Mucosa of descending colon (tissue), 3 donors: ENCODE data around the gene FIGNL1. TPM values are rescaled to one million over a fixed set of nuclear protein-coding genes. Genes with fewer than 3 reads are reported as not detected.

Experiments used
- ATAC-seq: fragments of 200-7000 bp; cut with Tn5 transposase; one replicate; pipeline ENCODE4 v1.9.1; 2020; ENCODE audit warnings: mild to moderate bottlenecking, moderate library complexity
- DNase-seq, 3 donors: peaks; one replicate each; pipeline ENCODE4 v3.0.0-alpha.2; 2020
- H3K36me3 ChIP-seq: fragments of 200-600 bp; one replicate; pipeline ENCODE4 v1.8.0; 2021; ENCODE audit warnings: low read depth, mild to moderate bottlenecking
- H3K4me1 ChIP-seq: fragments of 200-600 bp; one replicate; pipeline ENCODE4 v1.8.0; 2021; ENCODE audit warnings: low read depth, mild to moderate bottlenecking
- H3K4me3 ChIP-seq: fragments of 200-600 bp; one replicate; pipeline ENCODE4 v1.8.0; 2021; ENCODE audit warnings: mild to moderate bottlenecking
- H3K9me3 ChIP-seq: fragments of 200-600 bp; one replicate; pipeline ENCODE4 v1.8.0; 2021; ENCODE audit warnings: mild to moderate bottlenecking
- intact Hi-C, 2 donors: fragments of 100-400 bp; cut with DNase I in 1 of 2; cut with micrococcal nuclease in 1 of 2; formaldehyde crosslinking; loops; one replicate each; pipeline versions ENCODE4 v1.11.0 to v1.11.1; 2022; cut with DNase I, micrococcal nuclease
- total RNA-seq, 3 donors: library from RNA; stranded (reverse); fragmentation: NEBNext Ultra II Directional in 2 of 3; extraction: Animal tissue kit (Norgen Biotek cat#: 25700) in 2 of 3; gene quantifications; one replicate each; pipeline versions ENCODE4 v1.2.1 to v1.2.4, GENCODE V29; 2021 to 2023
- TF ChIP-seq, protein P1 (sequence below): fragments of 200-600 bp; IDR thresholded peaks from one replicate; pipeline ENCODE4 v1.8.0; 2022; ENCODE audit warnings: antibody characterized with exemption, mild to moderate bottlenecking
- donor health status: DM: no; HTN: no; CAD: no; lungs with moderate emphysema.
- donor health status: DM: no; HTN: no; CAD: no.
- donor health status: DM: no; HTN: yes; CAD: no.

Gene FIGNL1
- total RNA-seq, 3 donors from 2014 or later, result 5.4 to 8.5 (median 6.2) TPM

DNA sequence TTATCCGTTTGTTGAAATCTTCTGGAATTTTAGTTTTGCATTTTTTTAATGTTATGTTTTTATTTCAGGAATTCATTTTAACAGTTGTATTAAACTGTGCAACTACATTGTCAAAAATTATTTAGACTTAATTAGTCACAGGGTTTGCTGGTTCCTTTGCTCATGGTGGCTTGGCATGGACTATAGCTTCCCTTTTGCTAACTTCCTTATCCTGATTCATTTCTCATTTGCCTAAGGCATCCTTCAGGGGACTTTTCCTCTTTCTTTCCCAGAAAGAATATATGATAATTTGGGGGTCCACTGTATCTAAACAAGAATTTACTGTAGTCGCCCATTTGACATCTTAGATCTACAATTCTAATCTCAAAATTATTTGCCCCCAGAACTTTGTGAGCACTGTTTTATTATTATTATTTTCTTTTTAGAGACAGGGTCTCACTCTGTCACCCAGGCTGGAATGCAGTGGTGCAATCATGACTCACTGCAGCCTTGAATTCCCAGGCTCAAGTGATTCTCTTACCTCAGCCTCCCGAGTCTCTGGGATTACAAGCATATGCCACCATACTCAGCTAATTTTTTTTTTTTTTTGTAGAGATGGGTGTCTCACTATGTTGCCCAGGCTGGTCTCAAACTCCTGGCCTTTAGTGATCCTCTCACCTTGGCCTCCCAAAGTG, 13.9 kb downstream of the FIGNL1 start:
- ATAC-seq (no peak), DNase-seq (no peak)
- TF ChIP-seq, protein P1, sequence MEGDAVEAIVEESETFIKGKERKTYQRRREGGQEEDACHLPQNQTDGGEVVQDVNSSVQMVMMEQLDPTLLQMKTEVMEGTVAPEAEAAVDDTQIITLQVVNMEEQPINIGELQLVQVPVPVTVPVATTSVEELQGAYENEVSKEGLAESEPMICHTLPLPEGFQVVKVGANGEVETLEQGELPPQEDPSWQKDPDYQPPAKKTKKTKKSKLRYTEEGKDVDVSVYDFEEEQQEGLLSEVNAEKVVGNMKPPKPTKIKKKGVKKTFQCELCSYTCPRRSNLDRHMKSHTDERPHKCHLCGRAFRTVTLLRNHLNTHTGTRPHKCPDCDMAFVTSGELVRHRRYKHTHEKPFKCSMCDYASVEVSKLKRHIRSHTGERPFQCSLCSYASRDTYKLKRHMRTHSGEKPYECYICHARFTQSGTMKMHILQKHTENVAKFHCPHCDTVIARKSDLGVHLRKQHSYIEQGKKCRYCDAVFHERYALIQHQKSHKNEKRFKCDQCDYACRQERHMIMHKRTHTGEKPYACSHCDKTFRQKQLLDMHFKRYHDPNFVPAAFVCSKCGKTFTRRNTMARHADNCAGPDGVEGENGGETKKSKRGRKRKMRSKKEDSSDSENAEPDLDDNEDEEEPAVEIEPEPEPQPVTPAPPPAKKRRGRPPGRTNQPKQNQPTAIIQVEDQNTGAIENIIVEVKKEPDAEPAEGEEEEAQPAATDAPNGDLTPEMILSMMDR, result no peak
- Histone ChIP-seq H3K4me1 (no peaks in the 10 kb centered on the region), H3K9me3 (no peaks in the 10 kb centered on the region), H3K36me3 (no peaks in the 10 kb centered on the region), H3K4me3 (no peak overlapping the region)
- intact Hi-C loops, result no loop called here

DNA sequence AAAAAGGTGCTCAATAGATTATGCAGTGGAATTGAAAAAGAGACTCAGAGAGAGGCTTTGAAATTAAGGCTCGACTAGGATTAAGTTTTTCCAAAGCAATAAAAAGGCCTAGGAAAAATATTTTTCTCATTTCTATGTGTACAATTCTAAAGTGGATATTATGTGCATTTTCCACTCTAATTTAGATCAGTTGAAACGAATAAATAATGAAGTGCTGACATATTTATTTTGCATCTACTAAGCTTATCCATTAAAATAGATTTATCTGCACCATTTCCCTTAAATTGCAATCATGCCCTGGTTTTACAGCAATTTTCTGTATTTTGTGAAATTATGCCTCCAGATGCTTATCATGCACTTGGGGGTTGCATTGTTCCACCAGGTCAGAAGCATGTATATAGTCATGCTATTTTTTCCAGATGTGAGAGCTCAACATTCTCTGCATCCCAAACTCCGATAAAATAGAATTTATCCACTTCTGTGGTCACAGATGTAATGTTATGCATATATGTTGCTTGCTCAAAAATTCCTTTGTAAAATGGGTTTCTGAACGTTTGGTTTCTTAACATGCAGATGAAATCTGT, 18.3 kb downstream of the FIGNL1 start:
- no peaks in the 10 kb centered on the region for H3K9me3 ChIP-seq
- H3K4me3 ChIP-seq, result no peak overlapping the region
- no peaks in the 10 kb centered on the region for H3K4me1 ChIP-seq
- intact Hi-C loops, result no loop called here
- DNase-seq (no peak), ATAC-seq (no peak)
- no peaks in the 10 kb centered on the region for H3K36me3 ChIP-seq
- TF ChIP-seq, protein P1, result no peak

DNA sequence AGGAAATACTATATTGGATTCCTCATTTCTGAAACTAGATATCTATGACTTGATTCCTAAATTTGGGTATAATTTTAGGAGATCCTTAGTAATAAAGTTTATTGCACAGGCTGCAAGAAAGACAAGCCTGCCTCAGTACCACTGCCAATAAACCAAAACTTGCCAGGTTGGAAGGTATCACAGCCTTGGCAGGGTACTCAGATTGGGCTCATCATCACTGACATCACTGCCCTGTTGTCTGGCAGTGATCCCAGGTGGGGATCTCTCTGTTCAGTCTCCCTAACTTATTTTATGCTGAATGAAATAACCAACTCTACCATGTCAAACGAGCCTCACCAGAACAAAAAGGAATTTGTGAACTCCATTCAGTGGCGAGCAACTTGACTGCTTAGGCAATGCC, 18.8 kb downstream of the FIGNL1 start:
- TF ChIP-seq, protein P1, result no peak
- ATAC-seq (no peak), DNase-seq (no peak)
- H3K4me3 ChIP-seq, result no peak overlapping the region
- no peaks in the 10 kb centered on the region for H3K36me3 ChIP-seq
- intact Hi-C loops, result no loop called here
- H3K9me3 ChIP-seq, result no peaks in the 10 kb centered on the region
- H3K4me1 ChIP-seq, result no peaks in the 10 kb centered on the region

DNA sequence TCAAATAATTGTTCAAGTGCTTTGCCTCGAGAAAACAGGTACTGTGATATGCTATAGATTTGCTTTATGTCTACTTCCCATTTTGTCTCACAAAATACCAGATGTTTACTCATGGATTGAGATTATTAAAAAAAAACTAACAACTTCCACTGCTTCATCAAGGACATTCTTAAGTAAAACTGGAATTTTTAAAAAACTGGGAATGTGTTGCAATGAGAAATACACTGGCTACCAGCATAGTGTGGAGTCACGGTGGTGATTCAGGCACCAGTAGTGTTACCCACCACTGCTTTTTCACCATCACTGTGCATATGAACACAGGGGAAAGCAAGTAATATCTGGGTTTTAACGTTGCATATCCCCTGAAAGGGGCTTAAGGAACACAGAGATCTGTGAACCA, 21.2 kb downstream of the FIGNL1 start:
- ATAC-seq (no peak), DNase-seq (no peak)
- Histone ChIP-seq H3K36me3 (no peaks in the 10 kb centered on the region), H3K4me1 (no peaks in the 10 kb centered on the region), H3K4me3 (no peak overlapping the region), H3K9me3 (no peaks in the 10 kb centered on the region)
- intact Hi-C loops, result no loop called here
- TF ChIP-seq, protein P1, result no peak

DNA sequence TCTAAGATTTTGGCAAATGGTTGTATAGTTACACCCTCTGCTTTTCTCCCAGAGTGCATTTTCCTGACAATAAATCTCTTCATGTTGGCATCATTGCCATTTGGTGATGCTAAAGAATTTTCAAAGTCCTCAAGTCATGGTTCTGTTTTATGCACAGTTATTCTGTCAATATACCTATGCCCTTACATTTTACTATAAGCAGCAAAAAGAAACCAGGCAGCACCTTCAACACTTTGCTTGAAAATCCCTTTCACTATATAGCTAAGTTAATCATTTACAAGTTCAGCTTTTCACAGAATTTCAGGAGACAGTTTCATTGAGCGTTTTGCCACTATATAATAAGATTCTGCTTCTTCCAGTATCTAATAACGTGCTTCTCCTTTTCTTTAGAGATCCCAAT, 22.6 kb downstream of the FIGNL1 start:
- H3K9me3 ChIP-seq, result no peaks in the 10 kb centered on the region

More for the DNA sequence above, 22.6 kb downstream of the FIGNL1 start:
- ATAC-seq (no peak), DNase-seq (no peak)
- intact Hi-C loops, result no loop called here
- Histone ChIP-seq H3K4me1 (no peaks in the 10 kb centered on the region), H3K4me3 (no peak overlapping the region), H3K36me3 (no peaks in the 10 kb centered on the region)
- TF ChIP-seq, protein P1, result no peak
